HG03520 (cell line): Measurements from ENCODE around the gene FITM2.
A peak's percentile ranks its signal among the peaks of the same experiment; 100 is the strongest.
"Not testable (repeated sequence)": the region's sequence is repeated elsewhere in the genome, so short reads cannot be mapped to it uniquely, and the experiment has no call there.

ENCODE experiments used
- ATAC-seq: cut with Tn5 transposase; IDR thresholded peaks from one replicate; pipeline ENCODE4 v1.9.1; 2021; ENCODE audit warnings: mild to moderate bottlenecking, moderate library complexity; ENCODE audit not compliant: unreplicated experiment

FITM2 gene, protein sequence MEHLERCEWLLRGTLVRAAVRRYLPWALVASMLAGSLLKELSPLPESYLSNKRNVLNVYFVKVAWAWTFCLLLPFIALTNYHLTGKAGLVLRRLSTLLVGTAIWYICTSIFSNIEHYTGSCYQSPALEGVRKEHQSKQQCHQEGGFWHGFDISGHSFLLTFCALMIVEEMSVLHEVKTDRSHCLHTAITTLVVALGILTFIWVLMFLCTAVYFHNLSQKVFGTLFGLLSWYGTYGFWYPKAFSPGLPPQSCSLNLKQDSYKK

DNA sequence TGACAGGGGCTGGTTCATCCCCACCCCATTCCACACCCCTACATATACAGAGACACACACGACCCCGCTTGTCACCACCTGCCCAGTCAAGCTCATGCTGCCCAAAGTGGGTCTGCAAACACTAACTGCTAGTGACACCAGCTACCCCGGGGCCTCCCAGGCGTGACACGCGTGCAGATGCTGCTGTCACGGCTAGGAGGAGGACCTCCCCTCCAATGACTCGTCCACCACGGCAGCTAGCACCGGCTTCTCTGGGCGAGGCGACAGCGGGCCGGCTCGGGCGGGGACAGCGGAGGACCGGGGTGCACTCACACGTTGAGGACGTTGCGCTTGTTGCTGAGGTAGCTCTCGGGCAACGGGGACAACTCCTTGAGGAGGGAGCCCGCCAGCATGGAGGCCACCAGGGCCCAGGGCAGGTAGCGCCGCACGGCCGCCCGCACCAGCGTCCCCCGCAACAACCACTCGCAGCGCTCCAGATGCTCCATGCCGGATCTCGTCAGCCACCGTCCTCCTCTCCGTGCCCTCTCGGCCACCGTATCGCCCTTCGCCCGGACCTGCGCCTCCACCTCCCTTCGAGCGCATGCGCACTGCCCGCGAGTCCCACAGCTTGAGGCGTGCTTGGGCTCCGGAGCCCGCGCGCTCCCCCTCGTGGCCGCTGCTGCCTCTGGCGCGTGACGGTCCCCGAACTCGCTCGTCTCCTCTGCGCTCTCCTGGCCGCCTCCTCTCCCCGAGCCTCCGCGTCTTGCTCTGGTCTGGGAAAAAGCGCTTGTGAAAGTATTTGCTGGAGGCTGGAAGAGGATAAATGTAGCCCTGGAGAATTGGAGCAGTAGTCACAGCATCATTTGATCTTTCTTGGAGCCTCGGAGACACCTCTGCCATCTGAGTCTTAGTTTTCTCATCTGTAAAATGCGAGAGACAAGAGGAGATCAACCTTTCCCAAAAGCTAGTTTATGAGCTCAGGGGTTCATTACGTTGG, at the start of gene FITM2:
Gene FITM2 (minus strand): TSS at position 539 of the 976 bp plus-strand sequence. CDS start 54 bp downstream, at position 485.
- ATAC-seq: peak; percentile 86

DNA sequence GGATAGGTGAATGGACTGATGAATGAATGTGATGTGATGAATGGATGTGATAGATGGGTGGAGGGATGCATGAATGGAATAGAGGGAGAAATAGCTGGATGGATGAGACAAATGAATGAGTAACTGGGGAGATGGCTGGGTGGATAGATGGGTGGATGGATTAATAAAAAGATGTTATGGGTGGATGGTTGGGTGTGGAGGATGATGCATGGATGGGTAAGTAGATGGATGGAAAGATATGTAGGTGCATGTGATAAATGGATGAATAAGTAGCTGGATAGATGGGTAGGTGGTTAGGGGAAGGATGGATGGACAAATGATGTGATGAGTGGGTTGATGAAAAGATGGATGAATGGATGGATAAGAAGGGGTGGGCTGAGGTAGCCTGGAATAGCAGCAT, 49.2 kb upstream of the FITM2 start:
- no peak for ATAC-seq

DNA sequence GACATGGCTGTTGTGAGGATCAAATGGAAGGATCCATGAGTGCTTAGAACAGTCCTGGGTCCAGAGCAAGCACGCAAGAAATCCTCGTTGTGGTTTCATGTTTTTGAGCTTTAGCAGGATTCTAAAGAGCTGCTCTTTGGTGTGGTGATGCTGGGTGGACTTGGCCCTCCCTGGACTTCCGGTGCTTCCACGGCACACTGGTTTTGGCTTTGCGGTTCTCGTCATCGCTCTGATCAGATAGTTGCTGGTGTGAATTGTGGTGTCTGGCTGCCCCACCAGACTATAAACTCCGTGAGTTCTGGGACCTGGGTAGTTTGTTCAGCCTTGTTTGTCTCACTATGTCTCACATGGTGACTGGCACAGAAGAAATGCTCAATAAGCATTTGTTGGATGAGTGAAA, 47.8 kb upstream of the FITM2 start:
- ATAC-seq: no peak

DNA sequence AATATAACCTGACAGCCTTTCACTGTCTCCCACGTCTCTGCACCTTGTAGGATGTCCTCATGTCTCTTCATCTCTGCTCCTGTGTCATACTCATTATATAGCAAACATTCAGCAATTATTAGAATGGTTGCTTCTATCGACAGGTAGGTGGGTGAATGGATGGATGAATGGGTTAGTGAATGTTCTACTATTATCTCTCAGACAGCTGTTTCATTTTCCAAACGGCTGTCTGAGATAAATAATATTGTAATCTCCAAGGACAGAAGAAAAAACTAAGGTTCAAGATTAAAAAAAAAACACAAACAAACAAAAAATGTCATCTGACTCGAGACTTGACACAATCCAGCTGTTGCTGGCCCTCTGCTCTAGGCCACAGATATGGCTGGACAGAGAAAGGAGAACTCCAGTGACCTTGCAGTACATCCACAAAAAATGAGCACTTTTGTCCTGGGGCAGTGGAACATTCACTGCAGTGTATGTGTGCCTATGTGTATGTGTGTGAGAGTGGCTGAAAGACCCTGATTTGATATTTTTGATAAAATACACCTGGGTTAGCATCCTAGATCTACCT, 46.6 kb upstream of the FITM2 start:
- ATAC-seq: no peak

DNA sequence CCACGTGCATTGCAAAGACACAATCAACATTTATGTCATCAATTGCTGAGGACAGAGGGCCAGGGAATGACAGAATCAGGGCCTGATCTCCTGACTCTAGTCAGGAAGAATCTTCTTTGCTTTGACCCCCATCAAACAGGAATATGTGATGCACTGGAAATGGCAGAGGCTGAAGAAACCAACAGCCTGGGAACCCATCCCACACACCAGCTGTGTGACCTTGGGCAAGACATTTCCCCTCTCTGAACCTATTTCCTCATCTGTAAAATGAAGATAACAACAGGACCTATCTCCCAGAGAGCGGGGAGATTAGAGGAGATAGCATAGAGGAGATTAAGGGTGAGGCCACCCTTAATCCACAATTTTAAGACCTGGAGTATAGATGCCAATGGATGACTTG, 46.0 kb upstream of the FITM2 start:
- ATAC-seq: no peak

DNA sequence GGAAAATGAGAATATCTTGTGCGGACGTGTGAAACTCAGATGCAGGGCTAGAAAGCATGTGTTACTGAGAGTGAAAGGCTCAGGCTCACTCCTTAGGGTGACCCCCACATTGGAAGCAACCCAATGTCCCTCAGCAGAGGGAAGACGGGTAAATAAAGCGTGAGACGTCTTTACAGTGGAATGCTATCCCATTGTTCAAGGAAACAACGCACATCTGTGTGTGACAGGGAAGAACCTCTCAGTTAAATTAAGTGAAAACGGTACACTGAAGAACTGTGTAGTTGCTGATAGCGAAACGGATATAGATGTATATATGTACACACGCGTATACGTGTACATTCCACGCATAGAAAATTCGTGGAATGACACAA, 45.3 kb upstream of the FITM2 start:
- no peak for ATAC-seq

DNA sequence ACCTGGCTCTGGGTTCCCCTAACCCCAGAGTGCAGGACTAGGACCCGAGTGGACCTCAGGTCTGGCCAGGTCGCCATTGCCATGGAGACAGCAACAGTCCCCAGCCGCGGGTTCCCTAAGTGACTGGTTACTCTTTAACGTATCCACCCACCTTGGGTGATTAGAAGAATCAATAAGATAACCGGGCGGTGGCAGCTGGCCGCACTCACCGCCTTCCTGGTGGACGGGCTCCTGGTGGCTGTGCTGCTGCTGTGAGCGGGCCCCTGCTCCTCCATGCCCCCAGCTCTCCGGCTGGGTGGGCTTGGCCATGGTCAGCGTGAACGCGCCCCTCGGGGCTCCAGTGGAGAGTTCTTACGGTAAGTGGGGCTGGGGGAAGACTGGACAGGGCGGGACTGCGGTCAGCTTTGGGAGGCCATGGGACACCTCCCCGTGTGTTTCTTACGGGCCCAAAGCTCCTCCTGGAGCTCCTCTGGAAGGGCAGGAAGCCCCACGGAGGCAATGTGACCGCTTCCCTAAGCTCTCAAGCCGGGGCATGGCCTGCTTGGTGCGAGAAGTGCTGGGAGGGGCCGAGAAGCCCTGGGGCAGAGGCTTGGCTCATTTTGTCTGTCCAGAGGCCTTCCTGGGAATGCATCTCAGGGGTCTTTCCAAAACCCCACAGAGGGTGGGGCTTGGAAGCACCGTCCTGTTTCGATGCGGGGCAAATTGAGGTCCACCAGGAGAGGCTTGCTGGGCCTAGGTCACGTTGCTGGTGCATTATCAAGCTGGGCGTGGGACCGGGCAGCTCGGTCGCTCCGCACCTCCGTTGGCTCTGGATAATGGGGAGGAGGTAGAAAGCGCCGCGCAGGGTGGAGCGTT, 44.7 kb upstream of the FITM2 start, which contains the start of gene HNF4A:
Gene HNF4A (plus strand): TSS at position 202 of the 855 bp plus-strand sequence. CDS start 106 bp downstream, at position 308.
- ATAC-seq: no peak

DNA sequence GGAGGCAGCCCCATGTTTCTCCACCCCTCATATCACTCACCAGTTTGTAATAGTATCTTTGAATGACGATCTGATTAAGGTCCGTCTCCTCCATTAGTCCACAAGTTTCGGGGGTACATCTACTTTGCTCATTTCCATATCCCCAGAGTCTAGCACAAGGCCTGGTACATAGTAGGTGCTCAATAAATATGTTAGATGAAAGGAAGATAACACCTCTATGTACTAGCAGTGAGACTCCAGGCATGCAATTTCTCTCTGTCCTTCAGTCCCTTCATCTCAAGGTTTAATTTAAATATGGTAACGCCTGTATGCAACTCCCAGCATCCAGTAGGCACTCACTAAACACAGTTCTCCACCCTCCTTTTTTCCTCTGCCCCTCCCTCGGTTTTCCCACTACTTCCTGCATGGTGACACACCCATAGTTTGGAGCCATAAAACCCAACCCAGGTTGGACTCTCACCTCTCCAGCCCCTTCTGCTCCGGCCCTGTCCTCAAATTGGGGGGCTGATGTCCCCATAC, 44.0 kb upstream of the FITM2 start:
- ATAC-seq: no peak

DNA sequence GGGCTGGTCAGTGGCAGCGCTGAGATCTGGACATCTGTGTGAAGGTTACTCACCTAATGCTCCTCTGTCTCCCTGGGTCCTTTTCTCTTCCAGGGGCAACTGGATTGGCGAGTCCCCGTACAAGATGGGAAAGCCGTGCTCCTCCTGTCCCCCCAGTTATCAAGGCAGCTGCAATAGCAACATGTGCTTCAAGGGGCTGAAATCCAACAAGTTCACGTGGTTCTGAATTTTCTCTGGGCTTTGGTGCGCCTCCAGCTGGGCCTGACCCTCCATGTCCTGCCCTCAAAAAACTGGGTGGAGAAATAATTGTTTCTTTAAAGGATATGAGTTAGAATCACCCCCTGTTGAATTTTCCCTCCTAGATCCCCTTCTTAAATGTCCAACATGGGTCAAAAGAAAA, 39.6 kb upstream of the FITM2 start:
- no peak for ATAC-seq

DNA sequence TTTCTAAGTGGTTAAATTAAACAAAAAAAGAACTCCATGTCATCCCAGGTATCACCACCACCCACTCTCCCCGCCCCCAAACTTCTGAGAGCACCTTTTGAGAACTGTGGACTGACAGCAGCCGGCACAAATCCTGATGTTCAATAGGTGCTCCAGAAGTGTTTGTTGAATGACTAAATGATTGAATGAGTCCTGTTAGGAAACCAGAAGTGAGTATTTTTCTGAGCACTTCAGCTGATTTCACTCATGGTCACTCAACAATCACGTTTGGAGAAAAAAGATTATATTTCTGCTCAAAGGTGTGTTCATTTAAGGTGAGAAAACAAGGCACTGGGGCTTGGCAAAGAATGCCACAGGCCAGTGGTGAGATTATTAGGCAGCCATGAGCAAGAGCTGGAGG, 38.3 kb upstream of the FITM2 start:
- ATAC-seq: no peak

DNA sequence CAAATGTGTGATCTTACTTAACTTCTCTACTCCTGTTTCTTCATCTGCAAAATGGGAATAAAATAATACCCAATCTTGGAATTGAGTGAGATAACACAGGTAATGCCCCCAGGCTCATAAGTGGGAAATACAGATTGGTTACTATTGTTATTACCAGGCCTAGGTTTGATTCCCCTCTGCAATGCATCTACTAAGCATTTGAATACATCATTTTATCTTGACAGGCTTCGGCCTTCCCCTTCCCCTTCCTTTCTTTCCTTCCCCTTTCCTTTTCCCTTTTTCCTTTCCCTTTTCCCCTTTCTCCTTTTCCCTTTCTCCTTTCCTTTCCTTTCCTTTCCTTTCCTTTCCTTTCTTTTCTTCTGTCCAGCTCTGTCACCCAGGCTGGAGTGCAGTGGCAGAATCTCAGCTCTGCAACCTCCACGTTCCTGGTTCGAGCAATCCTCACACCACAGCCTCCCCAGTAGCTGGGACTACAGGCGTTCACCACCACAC, 37.2 kb upstream of the FITM2 start:
- no peak for ATAC-seq

DNA sequence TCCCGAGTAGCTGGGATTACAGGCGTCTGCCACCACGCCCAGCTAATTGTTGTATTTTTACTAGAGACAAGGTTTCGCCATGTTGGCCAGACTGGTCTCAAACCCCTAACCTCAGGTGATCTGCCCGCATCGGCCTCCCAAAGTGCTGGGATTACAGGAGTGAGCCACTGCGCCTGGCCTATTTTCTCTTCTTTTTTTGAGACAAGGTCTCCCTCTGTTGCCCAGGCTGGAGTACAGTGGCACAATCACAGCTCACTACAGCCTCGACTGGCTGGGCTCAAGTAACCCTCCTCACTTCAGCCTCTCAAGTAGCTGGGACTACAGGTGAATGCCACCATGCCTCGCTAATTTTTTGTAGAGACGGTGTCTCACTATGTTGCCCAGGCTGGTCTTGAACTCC, 34.9 kb upstream of the FITM2 start:
- ATAC-seq: not testable (repeated sequence)

DNA sequence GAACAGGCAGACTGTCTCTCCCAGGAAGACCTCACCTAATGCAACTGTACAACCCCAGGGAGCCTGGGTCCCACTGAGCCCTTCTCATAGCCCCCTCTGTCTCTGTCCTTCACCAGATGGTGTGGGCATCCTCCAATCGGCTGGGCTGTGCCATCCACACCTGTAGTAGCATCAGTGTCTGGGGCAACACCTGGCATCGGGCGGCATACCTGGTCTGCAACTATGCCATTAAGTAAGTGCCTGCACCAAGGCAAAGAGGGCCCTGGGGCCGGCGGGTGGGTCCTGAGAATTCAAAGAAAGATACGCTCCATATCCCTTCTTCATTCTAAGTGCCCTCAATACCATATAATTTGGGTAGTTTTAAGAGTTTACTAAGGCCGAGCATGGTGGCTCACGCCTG, 34.1 kb upstream of the FITM2 start:
- ATAC-seq: no peak

DNA sequence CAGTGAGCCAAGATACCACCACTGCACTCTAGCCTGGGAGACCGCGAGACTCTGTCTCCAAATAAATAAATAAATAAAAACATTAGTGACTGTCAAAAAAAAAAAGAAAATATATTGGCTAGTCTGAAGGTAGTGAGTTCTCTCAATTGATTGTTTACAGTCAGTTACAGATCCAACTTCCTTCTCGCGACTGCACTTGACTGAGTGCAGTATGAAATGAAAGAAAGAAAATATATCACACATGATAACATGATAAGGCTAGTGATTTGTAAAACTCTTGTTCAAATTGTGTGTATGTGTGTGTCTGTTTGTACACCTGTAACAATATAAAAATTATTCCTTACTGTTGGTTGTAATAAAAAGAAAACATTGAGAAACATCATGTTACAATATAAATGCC, 33.7 kb upstream of the FITM2 start:
- no peak for ATAC-seq

DNA sequence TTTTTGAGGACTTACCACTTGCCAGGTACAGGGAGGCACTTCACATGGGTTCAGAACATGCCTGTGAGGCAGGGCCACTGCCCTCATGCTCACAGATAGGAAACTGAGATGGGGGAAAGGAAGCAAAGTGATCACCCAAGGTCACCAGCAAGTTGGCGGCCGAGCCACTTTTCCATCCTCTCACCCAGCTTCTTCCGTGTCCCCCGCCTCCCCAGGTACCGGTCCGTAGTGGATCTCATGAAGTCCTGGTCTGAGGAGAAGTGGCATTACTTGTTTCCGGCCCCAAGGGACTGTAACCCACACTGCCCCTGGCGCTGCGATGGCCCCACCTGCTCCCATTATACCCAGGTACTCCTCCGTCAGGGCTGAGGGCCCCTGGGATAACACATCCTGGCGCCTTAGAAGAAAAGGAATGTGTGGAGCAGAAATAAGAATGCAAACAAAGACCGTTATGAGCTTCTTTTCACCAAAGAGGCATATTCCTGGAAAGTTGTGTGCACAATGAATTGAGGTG, 32.2 kb upstream of the FITM2 start:
- no peak for ATAC-seq

DNA sequence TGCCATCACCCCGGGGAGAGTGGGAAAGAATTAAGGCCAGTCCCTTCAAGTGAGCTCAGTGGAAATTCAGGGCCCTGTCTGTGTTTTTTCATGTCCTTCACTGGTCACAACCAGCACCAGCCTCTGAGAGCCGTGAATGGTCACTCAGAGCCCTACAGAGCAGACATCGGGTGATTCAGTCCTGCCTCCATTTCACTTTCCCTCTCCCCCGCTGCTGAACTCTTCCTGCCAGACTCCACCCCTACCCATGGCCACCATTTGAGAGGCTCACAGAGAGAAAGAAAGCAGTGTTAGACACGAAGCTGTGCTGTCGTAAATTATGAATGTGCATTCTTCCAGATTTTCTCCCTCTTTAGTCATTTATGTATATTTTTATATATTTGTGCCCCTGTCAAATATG, 31.2 kb upstream of the FITM2 start:
- ATAC-seq: no peak

DNA sequence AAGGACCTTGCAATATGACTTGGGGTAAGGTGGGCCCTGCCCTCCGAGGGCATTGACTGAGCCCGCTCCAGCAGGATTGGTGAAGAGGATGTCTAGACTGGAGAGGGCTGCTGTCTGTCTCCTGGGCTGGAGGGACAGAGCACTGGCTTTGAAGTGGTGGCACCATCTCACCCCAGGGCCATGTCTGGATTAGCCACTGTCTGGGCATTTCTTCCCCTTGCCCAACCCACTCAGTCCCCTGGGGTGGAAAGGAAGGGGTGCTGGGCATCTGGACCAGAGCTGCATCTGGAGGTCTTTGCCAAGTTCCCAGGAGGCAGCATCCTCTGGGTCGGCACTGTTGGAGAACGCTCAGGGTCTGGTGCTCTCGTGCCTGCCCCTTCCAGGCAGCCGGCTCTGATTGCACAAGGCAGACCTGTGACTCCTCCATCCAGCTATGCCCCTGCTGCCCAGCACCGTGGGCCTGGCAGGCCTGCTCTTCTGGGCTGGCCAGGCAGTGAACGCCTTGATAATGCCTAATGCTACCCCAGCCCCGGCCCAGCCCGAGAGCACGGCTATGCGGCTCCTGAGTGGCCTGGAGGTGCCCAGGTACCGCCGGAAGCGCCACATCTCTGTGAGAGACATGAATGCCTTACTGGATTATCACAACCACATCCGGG, 25.9 kb upstream of the FITM2 start, which contains the start of gene R3HDML:
Gene R3HDML (plus strand): TSS at position 319 of the 656 bp plus-strand sequence. CDS start 115 bp downstream, at position 434.
- ATAC-seq: no peak

DNA sequence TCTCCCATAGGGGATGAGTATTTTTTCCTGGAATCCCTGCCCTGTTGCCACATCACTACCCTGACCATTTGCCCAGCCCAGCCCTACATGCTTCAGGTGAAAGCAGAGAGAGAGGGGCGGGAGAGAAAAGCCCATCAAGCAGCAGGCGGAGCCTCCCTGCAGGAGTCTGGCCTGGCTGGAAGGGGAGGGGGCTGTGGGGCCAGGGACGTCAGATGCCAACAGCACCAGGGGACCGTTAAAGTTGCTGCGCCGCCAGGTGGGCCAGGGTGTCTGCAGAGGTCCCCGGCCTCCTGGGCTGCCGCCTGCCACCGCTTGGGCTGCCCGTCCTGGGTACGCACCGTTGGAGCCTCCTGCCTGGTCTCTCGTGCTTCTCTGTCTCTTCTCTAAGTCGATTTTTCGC, 25.1 kb upstream of the FITM2 start:
- no peak for ATAC-seq

DNA sequence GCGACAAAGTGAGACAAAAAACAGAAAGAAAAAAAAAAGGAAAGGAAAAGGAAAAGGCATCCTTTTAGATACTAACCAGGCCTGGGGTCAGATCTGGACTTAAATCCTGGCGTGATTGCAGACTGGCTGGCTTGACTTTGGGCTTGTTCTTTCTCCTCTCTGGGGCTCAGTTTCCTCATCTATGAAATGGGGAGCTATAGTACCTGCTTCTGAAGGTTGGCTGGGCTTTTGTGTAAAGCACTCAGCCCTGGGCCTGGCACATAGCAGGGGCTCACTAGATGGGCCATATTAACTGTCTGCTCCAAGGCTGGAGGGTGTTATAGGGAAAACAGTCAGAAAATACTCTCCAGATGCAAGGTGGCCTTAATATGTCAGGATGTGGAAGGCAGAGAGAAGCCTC, 24.7 kb upstream of the FITM2 start:
- no peak for ATAC-seq

DNA sequence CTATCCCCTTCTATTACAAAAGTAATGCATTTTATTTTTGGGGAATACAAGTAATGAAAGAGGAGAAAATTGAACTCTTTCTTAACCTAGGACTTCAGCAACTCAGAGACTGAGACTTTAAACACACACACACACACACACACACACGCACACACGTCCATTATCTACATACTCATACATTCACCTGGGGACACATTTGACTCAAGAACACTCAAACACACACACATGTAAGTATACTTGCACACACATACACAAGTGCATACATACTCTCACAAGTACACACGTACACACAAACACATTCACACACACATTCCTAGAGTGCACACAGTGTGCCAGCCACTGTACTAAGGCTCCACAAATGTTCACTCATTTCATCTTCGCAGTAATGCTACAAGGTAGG, 23.7 kb upstream of the FITM2 start:
- no peak for ATAC-seq
